ENCODE data around the gene SP6. TPM values are rescaled to one million over a fixed set of nuclear protein-coding genes. Genes with fewer than 3 reads are reported as not detected.

SP6 gene
- total and polyA plus RNA-seq, 7 experiments from 2014 or later = 0.05 to 0.29 (median 0.19) TPM; not detected in 3

- DNase-seq (peak; percentile 96 to 100 (median 100)), ATAC-seq (peak; percentile 92)
- Histone ChIP-seq H3K9me3 (ENCODE audit: control insufficient read depth in 2 of 3, low read length in 3 of 3) (no peaks in the 10 kb centered on the region), H3K36me3 (ENCODE audit: control insufficient read depth in 2 of 3, insufficient read depth in 3 of 3, low read length in 3 of 3) (peaks cover 0 to 11% (median 4%) of the 10 kb centered on the region in 3 experiments), H3K27ac (ENCODE audit: low read depth, low read length) (peak within 1 kb of the TSS; percentile 98), H3K27me3 (ENCODE audit: control insufficient read depth in 2 of 2, insufficient read depth in 2 of 2, low read length in 2 of 2) (no peaks in the 10 kb centered on the region), H3K4me3 (ENCODE audit: low read length) (peak within 1 kb of the TSS; percentile 80), H3K4me1 (ENCODE audit: control insufficient read depth in 2 of 2, insufficient read depth in 2 of 2, low read length in 2 of 2) (peaks cover 20 to 23% of the 10 kb centered on the region in 2 donors)
- peaks cover 0 to 4% (median 0%) of the 10 kb centered on the region in 5 donors for H3K27me3 Mint-ChIP-seq
- H3K27ac Mint-ChIP-seq = peak within 1 kb of the TSS; percentile 98 to 100 (median 99)
- ChIA-PET POLR2A (interaction anchor here (0.6 to 2.9 kb wide), 31 partner anchors 8 to 663 kb away, joined by 3 to 41 read pairs (median 6); partner anchors contain the start of genes CBX1, CDK5RAP3, KPNB1 and LRRC46), CTCF (interaction anchor here (0.6 to 14.4 kb wide), 4 partner anchors 45 to 1028 kb away, joined by 3 to 290 read pairs (median 3); partner anchors contain the start of genes CDK5RAP3, PNPO and SCRN2)
- H3K36me3 Mint-ChIP-seq = peaks cover 0 to 10% (median 8%) of the 10 kb centered on the region in 5 donors
- peak within 1 kb of the TSS; percentile 88 to 100 (median 97) for H3K4me3 Mint-ChIP-seq
- peaks cover 0 to 4% (median 0%) of the 10 kb centered on the region in 11 donors for H3K9me3 Mint-ChIP-seq
- H3K4me1 Mint-ChIP-seq = peaks cover 31 to 66% (median 57%) of the 10 kb centered on the region in 7 donors
- intact Hi-C loops (cut with micrococcal nuclease) = loop anchor here (1.0 to 10.0 kb wide), 15 partner anchors 45 to 1012 kb away; partner anchors contain the start of genes ATP5MC1 (in 2 of the 2), KPNB1 (in 2 of the 2), LRRC46 (in 2 of the 2) and MRPL10 (in 2 of the 2)
Observed at GRCh38 chr17:47895856-47896671, 45.1 kb upstream of the SP6 start, which contains the start of gene SP2. TSS of gene SP2 (plus strand) at chr17:47896236. CDS start at chr17:47896287, 51 bp downstream.

DNA sequence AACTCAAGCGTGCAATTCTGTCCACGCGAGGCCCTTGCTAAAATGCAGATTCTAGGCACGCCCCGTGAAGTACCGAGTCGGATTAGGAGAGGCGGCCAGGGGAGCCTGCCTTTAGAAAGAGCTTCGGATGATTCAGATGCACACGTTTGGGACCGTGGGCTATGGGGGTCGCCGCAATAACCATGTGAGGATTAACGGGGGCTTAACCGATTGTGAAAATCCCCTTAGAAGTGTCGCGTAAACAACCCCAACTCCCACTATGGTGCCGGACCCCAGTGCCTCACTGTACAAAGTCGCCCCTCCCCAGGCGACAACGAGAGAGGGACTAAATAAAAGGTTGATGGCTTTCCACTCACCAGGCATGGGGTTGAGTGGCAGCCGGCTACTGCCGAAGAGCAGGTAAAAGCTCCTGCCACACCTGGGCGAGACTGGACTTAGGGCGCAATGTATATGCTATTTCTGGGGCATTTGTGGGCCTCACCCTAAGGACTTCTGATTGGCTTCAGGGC lies 44.4 kb upstream of the SP6 start:
- Histone ChIP-seq H3K9me3 (ENCODE audit: control insufficient read depth in 2 of 3, low read length in 3 of 3) (no peaks in the 10 kb centered on the region), H3K4me1 (ENCODE audit: control insufficient read depth in 2 of 2, insufficient read depth in 2 of 2, low read length in 2 of 2) (peaks cover 20 to 23% of the 10 kb centered on the region in 2 donors), H3K4me3 (ENCODE audit: low read length) (peak overlapping the region; percentile 80), H3K27ac (ENCODE audit: low read depth, low read length) (peak overlapping the region; percentile 85), H3K36me3 (ENCODE audit: control insufficient read depth in 2 of 3, insufficient read depth in 3 of 3, low read length in 3 of 3) (peaks cover 0 to 10% (median 4%) of the 10 kb centered on the region in 3 experiments), H3K27me3 (ENCODE audit: control insufficient read depth in 2 of 2, insufficient read depth in 2 of 2, low read length in 2 of 2) (no peaks in the 10 kb centered on the region)
- intact Hi-C loops (cut with micrococcal nuclease) = loop anchor here (1.0 to 10.0 kb wide), 7 partner anchors 54 to 1013 kb away; partner anchors contain the start of genes SCRN2 (in 2 of the 2), SNX11 (in 2 of the 2), ATP5MC1 (in 1 of the 2) and EFCAB13 (in 1 of the 2)
- H3K4me1 Mint-ChIP-seq = peaks cover 31 to 60% (median 54%) of the 10 kb centered on the region in 7 donors
- peak overlapping the region; percentile 98 to 100 (median 99) for H3K27ac Mint-ChIP-seq
- H3K27me3 Mint-ChIP-seq = peaks cover 0 to 4% (median 0%) of the 10 kb centered on the region in 5 donors
- no peak for ATAC-seq
- CTCF ChIA-PET = interaction anchor here (1.0 to 14.4 kb wide), 3 partner anchors 46 to 75 kb away, joined by 3 to 290 read pairs (median 3); partner anchors contain the start of genes CDK5RAP3, PNPO and SCRN2
- peaks cover 0 to 4% (median 0%) of the 10 kb centered on the region in 11 donors for H3K9me3 Mint-ChIP-seq
- H3K36me3 Mint-ChIP-seq = peaks cover 0 to 10% (median 8%) of the 10 kb centered on the region in 5 donors
- POLR2A ChIA-PET = interaction anchor here (0.5 to 2.9 kb wide), 34 partner anchors 9 to 662 kb away, joined by 3 to 41 read pairs (median 5); partner anchors contain the start of genes CBX1, CDK5RAP3, KPNB1 and LRRC46
- H3K4me3 Mint-ChIP-seq = peak overlapping the region; percentile 88 to 100 (median 97)
- DNase-seq = no peak

- H3K27me3 ChIP-seq (ENCODE audit: control insufficient read depth in 2 of 2, insufficient read depth in 2 of 2, low read length in 2 of 2) = no peaks in the 10 kb centered on the region
- no peak for DNase-seq
- H3K27me3 Mint-ChIP-seq = peaks cover 0 to 4% (median 0%) of the 10 kb centered on the region in 5 donors
- no peaks in the 10 kb centered on the region for H3K9me3 ChIP-seq (ENCODE audit: control insufficient read depth in 2 of 3, low read length in 3 of 3)
- ChIA-PET CTCF (interaction anchor here (1.2 to 14.4 kb wide), 4 partner anchors 47 to 76 kb away, joined by 3 to 290 read pairs (median 5); partner anchors contain the start of genes CDK5RAP3, PNPO and SCRN2), POLR2A (interaction anchor here (0.5 to 2.9 kb wide), 31 partner anchors 9 to 358 kb away, joined by 3 to 41 read pairs (median 6); partner anchors contain the start of genes CDK5RAP3, KPNB1, LRRC46 and MRPL10)
- H3K36me3 ChIP-seq (ENCODE audit: control insufficient read depth in 2 of 3, insufficient read depth in 3 of 3, low read length in 3 of 3) = peaks cover 0 to 4% (median 4%) of the 10 kb centered on the region in 3 experiments
- no peak for ATAC-seq
- peaks cover 31 to 58% (median 53%) of the 10 kb centered on the region in 7 donors for H3K4me1 Mint-ChIP-seq
- H3K4me3 Mint-ChIP-seq = peak overlapping the region; percentile 88 to 100 (median 97)
- peaks cover 0 to 4% (median 0%) of the 10 kb centered on the region in 11 donors for H3K9me3 Mint-ChIP-seq
- intact Hi-C loops (cut with micrococcal nuclease) = loop anchor here (1.0 to 10.0 kb wide), 7 partner anchors 53 to 1014 kb away; partner anchors contain the start of genes SCRN2 (in 2 of the 2), SNX11 (in 2 of the 2), ATP5MC1 (in 1 of the 2) and EFCAB13 (in 1 of the 2)
- peak overlapping the region; percentile 98 to 100 (median 99) for H3K27ac Mint-ChIP-seq
- peak overlapping the region; percentile 80 for H3K4me3 ChIP-seq (ENCODE audit: low read length)
- peaks cover 20 to 23% of the 10 kb centered on the region in 2 donors for H3K4me1 ChIP-seq (ENCODE audit: control insufficient read depth in 2 of 2, insufficient read depth in 2 of 2, low read length in 2 of 2)
- H3K27ac ChIP-seq (ENCODE audit: low read depth, low read length) = peak overlapping the region; percentile 85
- peaks cover 0 to 10% (median 8%) of the 10 kb centered on the region in 5 donors for H3K36me3 Mint-ChIP-seq
Observed at GRCh38 chr17:47894498-47895346, 43.8 kb upstream of the SP6 start.

GRCh38 chr17:47891545-47892088 lies 40.7 kb upstream of the SP6 start:
- ATAC-seq (no peak), DNase-seq (no peak)
- H3K27me3 Mint-ChIP-seq = peaks cover 0 to 4% (median 0%) of the 10 kb centered on the region in 5 donors
- Histone ChIP-seq H3K9me3 (ENCODE audit: control insufficient read depth in 2 of 3, low read length in 3 of 3) (no peaks in the 10 kb centered on the region), H3K27ac (ENCODE audit: low read depth, low read length) (no peak overlapping the region), H3K27me3 (ENCODE audit: control insufficient read depth in 2 of 2, insufficient read depth in 2 of 2, low read length in 2 of 2) (no peaks in the 10 kb centered on the region), H3K36me3 (ENCODE audit: control insufficient read depth in 2 of 3, insufficient read depth in 3 of 3, low read length in 3 of 3) (no peaks in the 10 kb centered on the region), H3K4me3 (ENCODE audit: low read length) (no peak overlapping the region), H3K4me1 (ENCODE audit: control insufficient read depth in 2 of 2, insufficient read depth in 2 of 2, low read length in 2 of 2) (peaks cover 4 to 9% of the 10 kb centered on the region in 2 donors)
- intact Hi-C loops (cut with micrococcal nuclease) = loop anchor here in 1 of 2 donors (10.0 kb wide), 1 partner anchor 197 kb away; the partner anchor contains the start of gene TBKBP1
- H3K27ac Mint-ChIP-seq = peak overlapping the region in 3 of 9 donors; percentile 10 to 80 (median 62)
- H3K4me3 Mint-ChIP-seq = peak overlapping the region in 2 of 10 donors; percentile 6 to 42
- ChIA-PET CTCF (interaction anchor here (0.6 to 14.4 kb wide), 6 partner anchors 24 to 126 kb away, joined by 3 to 290 read pairs (median 3); partner anchors contain the start of gene SCRN2), POLR2A (interaction anchor here (1.2 to 3.6 kb wide), 3 partner anchors 43 to 159 kb away, joined by 3 to 42 read pairs (median 17); partner anchors contain the start of genes SCRN2 and TBX21)
- H3K9me3 Mint-ChIP-seq = peaks cover 0 to 4% (median 0%) of the 10 kb centered on the region in 11 donors
- H3K4me1 Mint-ChIP-seq = peaks cover 15 to 28% (median 25%) of the 10 kb centered on the region in 7 donors
- peaks cover 0 to 4% (median 3%) of the 10 kb centered on the region in 5 donors for H3K36me3 Mint-ChIP-seq
